ENCODE data around the gene GRIA1.

Gene GRIA1

DNA sequence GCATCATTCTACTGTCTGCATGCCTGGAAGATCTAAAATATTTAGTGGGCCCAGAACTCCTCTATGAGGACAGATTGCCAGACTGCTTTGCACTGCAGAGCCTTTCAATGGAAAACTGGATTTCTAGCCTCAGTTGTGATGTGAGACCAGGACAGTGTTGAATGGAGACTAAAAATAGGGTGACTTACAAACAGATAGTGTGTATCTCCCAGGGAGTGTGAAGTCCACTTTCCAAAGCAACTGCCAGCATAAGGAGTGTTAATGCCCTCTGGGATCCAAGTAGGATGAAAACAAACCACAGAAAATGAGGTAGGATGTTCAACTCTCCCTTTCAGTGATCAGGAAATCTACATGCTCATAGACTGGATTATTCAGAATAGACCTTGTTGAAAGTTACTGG is 119.5 kb downstream of the GRIA1 start:
- no peak for DNase-seq (ENCODE audit: low read depth in 4 of 4, low spot score in 1 of 4)

DNA sequence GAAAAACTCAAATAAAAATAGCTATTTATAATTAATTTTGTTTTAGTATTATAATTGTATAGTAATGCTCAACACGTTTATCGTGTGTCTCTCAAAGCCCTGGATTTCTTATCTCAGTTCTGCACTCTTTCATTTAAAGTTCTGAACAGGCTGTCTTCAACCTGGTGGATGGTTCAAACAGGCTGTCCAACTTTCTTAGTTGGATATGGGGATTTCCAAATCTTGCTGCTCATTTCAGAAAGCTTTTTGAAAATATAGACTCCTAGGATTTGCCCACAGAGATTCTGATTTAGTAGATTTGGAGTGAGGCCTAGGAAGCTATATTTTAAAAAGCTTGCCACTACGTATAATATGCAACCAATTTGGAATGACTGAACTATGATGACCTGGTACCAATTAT is 120.3 kb downstream of the GRIA1 start:
- DNase-seq (ENCODE audit: low read depth in 4 of 4, low spot score in 1 of 4), result no peak

DNA sequence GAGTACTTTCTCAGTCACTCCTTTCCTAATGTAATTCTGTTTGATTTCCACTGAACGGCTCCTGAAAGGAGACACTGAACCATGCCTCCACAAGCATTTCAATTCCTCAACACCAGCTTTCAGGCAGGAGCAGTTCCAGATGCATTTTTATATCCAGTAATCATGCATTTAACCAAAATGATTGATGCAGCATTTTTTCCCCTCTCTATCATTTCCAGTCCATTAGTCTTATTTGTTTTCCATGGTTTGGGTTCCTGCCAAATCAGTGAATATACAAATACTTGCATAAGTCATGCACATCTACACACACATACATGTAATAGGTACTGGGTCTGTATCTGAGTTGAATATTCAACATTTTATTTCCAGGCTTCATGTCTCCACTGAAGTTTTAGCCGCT is 122.7 kb downstream of the GRIA1 start:
- DNase-seq (ENCODE audit: low read depth in 4 of 4, low spot score in 1 of 4), result no peak

DNA sequence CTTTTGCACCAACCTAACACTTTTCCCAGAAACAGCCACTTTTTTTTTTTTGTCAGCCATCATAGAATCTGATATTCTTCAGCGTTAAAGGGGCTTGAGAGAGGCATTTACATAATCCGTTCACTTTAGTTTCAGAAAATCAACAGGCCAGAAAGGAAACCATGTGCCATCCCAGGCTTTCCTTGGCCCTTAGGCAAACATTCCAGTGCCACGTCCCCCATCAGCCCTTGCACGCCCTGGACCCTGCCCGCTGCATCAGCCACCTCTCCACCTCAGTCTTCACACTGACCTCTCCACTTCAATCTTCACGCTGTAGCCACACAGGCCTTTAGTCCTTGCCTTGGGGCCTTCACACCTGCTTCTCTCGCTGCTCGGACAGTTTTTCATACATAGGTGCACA is 123.2 kb downstream of the GRIA1 start:
- DNase-seq (ENCODE audit: low read depth in 4 of 4, low spot score in 1 of 4), result no peak

DNA sequence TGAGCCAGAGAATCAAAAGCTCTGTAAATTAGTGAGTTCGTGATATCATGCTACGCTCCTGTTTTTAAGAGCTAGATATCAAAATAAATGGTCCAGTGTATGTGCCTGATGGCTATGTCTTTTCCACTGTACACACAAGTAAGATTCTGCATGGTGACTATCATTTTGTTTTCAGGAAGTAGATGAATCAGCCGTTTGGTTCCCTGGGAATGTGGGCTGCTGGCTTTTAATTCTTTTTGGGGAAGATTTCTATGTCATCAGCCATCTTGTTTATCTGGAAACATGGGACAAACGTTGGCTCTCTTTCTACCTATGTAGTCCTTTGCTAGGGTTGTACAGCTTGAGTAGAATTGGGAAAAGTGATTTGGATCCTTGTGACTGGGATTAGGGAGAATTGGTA is 126.7 kb downstream of the GRIA1 start:
- DNase-seq (ENCODE audit: low read depth in 4 of 4, low spot score in 1 of 4), result no peak

DNA sequence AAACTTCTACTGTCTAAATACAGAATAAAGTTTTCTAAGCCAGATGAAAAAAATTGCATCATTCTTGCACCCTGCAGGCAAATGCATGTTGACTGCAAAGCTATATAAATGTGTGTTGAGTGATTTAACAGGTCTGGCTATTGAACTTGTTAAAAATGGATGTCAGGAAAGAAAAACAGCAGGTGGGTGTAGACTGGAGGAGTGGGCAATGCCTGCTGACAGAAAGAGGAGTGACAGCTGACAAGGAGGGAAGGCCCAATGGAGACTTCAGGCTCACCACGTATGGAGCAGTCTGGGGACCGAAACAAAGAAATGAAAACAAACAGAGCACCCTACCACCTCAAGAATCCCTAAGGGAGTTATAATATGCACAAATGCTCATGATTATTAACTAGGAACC is 127.8 kb downstream of the GRIA1 start:
- no peak for DNase-seq (ENCODE audit: low read depth in 4 of 4, low spot score in 1 of 4)

DNA sequence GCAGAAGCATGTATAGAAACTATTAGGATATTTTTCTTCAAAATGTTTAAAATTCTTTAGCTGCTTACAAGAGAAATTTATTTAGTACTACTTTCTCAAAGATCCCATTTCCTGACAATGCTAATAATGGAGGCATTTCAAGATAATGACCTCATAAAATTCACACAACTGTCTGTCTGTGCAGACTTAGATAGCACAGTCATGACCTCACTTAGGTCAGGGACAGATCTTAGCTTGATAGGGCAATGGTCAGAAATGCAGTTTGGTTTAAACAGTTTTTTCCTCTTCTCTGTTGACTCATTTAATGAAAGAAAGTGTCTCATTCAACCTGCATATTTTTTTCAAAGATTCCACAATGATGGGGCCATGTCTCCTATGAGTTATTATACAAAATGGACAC is 128.4 kb downstream of the GRIA1 start:
- DNase-seq (ENCODE audit: low read depth in 4 of 4, low spot score in 1 of 4), result no peak

DNA sequence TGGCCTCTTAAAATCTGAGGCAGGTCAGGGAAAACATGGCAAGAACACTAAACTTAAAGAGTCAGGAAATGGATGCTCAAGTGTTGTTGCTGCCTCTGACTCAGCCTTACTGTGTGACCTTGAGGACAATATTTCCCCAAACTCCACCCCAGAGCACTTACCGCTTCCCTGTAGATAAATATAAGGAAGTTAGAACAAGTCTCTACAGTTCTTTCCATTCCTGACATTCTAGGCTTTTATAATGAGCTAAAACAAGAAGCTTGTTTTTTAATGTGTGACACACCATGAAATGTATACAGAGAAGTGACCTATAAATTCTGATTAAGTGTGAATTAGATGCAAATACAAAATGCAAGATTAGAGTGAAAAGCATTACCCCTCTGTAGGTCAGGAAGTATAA is 129.3 kb downstream of the GRIA1 start:
- DNase-seq (ENCODE audit: low read depth in 4 of 4, low spot score in 1 of 4), result no peak

DNA sequence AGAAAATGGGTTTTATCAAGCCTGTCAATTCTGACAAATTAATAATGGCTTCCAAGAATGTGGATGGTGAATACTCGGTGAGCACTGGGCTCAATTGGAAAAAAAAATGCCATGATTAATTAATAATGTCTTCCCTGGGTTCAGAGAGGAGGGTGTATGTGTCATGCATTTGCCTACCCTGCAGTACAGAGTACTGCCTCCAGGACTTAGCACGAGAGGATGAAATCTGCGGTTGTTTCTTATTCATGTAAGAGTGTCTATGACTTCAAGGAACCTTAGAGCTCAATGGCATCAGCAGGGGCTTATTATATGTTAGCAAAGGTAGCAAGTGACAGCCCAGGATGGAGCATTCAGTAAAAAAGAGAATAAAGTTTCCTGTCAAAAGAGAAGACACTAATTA is 132.7 kb downstream of the GRIA1 start:
- no peak for DNase-seq (ENCODE audit: low read depth in 4 of 4, low spot score in 1 of 4)

DNA sequence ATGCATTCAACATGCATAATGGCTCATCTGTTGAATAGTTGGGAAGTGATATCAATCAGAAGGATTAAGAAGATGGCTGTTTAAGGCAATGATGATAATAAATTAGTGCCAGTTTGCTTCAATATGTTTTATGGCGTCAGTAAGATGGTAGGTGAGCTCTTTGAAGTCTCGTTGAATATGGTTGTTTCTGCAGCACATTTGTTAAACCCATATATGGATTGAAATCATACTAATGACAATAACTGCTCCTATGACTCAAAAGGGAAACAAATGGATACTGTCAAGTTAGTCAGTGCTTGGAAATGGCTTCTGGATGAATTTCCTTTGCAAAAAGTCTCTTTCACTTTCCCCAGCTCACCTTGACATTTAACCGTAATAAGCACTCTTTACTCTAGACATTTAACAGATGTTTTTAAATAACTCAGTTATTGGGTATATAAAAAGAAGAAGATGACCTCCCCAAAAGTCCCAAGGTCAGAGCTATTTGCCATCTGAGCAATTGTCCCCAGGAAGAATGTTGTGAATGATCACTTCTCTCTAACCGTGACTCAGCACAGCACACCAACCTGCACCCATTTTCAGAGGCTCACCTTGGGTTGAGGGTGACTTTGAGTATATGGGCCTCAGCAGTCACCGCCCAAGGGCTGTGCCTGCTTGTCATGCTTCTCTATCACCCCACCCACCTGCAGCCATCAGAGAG is 133.4 kb downstream of the GRIA1 start:
- DNase-seq (ENCODE audit: low read depth in 4 of 4, low spot score in 1 of 4), result no peak

DNA sequence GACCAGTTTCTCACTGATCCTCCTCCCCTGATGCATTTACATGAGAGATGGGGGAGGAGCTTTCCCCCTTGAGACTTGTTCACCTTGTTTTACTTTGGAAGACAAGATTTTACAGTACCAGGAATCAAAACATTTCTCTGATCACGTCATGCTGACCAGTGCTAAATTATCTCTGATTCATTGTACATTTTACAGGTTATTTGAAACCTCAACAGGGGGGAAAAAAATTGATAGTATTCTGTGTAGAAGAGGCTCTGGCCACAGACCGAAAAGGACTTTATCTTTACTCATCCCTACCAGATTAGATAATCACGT is 133.9 kb downstream of the GRIA1 start:
- DNase-seq (ENCODE audit: low read depth in 4 of 4, low spot score in 1 of 4), result no peak

DNA sequence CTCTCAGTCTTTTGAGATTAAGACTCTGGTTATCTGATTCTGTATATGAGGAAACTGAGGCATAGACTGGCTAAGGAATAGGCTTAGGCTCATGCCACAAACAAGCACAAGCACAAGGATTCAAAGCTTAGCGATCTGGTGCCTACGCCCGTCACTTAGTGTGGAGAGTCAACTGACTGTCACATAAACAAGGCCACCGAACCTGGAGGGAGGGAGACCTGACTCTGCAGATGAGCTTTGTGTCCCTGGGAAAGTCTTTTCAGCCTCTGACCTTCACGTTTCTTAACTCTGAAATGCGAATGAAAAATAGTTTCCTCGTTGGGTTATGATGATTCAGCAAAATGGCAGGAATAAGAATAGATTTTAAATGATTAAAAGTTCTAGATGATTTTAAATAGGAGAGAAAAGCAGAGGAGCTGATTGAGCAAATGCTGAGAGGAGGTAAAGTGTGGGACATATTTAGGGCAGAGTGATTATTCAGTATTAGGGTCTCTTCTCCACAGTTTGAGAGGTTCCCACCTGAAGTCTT is 135.4 kb downstream of the GRIA1 start:
- DNase-seq (ENCODE audit: low read depth in 4 of 4, low spot score in 1 of 4), result no peak

DNA sequence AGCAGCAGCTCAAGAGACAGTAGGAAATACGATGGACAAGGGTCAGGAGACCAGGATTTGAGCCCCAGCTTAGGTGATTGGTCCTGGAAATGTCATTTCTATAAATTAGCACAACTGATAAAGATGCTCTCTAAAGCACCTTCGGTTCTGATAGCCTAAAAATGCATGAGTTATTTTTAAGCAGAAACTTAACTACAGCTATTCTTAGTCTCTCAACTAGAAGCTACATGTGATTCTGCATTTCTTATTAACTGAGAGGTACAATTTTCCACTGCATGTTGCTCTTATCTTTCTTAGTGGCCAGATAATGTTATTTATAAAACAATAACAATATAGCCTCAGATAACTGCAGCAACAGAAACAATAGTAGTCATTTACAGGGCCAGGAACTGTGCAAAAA is 136.4 kb downstream of the GRIA1 start:
- DNase-seq (ENCODE audit: low read depth in 4 of 4, low spot score in 1 of 4), result no peak

DNA sequence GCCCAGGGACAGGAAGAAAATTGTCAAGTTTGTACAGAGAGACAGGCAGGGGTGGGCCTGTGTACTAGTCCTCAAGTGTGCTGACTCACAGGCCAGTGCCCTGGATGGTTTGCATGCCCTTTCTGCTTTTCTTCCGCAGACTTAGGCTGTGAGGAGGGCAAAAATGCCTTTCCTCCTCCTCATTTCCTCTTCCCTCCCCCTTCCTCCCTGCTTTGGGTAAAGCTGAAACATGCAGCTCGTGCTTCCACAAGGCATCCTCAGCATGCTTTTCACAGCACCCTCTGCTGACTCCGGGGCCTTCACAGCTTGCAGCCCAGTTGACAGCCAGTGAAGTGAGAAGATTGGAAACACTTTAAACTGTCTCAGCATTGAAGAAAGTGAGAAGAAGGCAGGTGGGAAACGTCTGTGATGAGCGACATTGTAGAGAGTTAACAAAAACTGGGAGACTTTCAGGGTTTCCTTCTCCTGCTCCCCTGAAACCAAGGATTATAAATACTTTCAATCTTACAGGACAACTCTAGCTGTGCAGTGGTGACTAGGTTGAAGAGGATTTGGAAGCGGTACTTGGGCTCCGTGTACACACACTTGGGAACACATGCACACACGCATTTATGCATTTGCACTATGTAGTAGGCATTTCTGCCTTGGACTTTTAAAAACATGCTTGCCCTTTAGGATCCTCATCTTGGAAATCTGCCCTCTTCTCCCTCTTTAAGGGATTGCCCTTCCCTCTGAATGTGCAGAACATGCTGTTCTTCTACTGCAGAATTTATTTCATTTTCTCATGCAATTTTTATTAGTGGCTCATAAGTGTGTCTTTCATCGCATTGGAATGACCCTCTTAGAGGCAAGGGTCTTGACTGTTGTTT is 138.8 kb downstream of the GRIA1 start:
- no peak for DNase-seq (ENCODE audit: low read depth in 4 of 4, low spot score in 1 of 4)

DNA sequence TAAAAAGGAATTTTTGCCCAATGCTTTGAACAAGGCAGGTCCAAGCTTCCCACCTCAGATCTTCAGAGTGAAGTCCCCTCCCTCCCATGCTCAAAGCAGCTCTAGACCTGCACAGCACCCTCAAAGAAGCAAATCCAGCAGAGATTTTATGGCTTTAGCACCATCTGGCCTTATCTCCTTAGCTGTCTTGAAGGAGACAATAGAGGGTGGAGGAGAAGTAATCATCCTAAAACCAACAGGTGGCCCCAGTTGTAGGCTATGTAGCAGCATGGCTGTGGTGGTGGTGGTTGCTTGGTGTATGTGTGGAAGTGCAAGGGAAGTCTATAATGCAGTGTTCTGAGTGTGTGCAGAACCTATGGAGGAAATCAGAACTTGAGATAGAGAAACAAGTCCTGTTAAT is 140.1 kb downstream of the GRIA1 start:
- DNase-seq (ENCODE audit: low read depth in 4 of 4, low spot score in 1 of 4), result no peak

DNA sequence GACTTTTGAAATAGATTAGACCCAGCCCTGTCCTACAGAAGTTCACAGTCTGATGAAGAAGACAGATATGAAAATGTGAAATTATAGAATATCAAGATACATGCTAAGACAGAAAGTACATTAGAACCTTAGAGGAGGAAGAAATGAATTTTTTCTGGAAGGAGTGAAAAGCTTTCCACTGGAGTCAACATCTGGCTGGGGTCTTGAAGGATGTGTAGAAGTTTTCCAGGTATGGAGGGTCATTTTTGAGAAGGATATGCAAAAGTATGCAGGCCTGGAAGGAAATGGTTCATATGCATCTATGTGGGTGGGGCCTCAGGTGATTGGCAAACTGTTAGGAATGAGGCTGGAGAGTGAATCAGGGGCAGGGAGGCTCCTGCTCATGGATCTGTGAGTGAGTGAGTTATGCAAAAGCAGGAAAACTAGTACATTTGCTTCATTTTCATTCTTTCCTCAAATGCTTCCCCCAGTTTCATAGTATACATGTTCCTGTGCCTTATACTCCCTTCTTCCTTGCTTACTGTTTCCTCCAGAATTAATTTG is 142.3 kb downstream of the GRIA1 start:
- DNase-seq (ENCODE audit: low read depth in 4 of 4, low spot score in 1 of 4), result no peak

DNA sequence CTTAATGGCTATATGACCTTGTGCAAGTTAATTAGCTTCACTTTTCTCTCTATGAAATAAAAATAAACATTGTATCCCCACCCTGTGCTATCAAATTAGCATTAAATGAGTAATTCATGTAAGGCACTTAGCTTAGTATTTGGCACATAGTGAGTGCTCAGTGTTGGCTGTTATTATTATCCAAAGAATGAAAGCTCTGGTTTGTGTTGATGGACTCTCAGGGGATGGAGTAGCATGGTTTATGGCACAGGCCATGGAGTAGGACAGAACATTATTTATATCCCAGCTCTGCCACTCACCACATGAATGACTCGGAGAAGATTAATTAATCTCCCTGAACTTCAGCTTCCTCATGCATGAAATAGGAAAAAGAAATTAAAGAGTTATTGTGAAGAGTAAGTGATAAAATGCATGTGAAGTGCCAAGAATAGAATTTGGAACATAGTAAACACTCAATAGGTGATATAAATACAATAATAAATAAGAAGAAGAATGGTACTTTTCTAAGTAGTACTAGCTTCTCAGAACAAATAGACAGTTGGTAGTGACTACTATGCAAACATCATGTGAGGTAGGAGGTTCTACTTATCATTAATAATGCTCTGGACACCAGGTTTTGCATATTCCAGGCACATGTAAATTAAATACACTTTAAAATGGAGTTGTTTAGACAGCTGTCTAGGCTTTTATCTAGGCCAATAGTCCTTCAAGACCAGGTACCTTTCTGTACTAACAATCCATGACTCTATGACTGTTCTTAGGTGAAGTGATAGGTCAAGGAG is 146.4 kb downstream of the GRIA1 start:
- no peak for DNase-seq (ENCODE audit: low read depth in 4 of 4, low spot score in 1 of 4)

DNA sequence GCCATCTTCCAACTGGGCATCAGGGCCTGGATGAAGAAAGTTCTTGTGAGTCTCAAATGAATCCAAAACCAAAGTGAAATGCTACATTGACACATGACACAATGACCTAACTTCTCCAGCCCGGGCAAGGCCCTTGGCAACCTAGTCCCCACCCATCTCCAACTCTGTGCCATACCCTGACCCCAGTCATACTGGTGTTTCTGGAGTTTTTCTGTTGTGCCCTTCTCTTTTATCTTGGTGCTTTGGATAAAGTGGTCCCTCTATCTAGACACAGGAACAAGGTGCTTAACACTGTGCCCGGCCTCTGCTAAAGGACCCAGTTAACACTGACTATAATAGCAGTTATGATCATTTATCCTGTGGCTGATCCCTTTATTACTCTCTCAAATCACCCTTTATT is 149.8 kb downstream of the GRIA1 start:
- no peak for DNase-seq (ENCODE audit: low read depth in 4 of 4, low spot score in 1 of 4)

DNA sequence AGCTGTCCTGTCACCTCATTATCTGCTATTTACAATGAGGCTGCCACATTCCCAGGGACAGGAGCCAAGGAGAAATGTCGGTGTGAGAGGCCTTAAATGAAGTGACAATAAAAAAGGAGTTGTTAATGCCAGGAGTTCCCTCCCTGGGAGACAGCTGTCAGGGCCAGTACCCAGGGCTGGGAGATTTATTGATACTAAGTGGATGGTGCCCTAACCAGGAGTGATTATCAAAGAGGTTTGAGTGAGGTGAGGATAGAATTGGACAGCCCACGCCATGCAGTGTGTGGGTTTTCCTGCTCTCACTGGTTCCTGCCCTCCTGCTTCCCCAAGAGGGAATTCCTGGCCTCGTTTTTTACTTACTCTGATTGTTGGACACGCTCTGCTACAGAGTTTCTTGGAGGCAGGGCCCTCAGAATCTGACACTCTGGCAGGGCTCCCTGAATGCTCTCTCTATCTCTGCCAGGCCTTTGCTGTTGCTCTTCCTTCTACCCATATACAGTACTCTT is 150.8 kb downstream of the GRIA1 start:
- DNase-seq (ENCODE audit: low read depth in 4 of 4, low spot score in 1 of 4), result no peak

DNA sequence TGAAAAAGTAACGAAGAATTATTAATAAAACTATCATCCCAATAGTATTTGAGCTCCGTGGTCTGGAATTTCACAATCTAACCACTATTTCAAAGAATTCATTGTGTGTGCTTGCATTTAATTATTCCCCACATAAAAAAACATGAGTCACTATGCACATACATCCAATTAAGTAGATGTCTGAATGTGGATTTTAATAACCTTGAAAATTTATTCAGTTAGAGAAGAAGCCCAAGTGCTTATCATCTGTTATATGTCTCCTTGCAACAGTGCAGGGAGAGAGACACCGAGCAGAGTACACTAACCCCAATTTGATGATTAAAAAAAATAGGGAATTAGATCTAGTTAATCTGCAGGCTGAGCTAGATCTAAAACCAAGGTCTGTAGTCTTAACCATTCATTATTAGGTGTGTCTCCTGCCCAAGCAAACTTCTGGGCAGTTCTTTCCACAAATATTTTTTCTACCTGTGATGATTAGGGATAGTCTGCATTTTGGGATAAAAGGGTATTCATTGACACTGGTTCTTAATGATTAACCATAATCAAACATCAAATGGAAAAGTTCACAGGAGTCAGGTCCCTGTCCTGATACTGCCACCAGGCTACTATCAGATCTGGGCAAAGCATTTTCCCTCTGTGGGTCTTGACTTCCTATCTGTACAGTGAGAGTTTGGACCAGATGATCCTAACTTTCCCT is 164.2 kb downstream of the GRIA1 start:
- DNase-seq (ENCODE audit: low read depth in 4 of 4, low spot score in 1 of 4), result no peak

DNA sequence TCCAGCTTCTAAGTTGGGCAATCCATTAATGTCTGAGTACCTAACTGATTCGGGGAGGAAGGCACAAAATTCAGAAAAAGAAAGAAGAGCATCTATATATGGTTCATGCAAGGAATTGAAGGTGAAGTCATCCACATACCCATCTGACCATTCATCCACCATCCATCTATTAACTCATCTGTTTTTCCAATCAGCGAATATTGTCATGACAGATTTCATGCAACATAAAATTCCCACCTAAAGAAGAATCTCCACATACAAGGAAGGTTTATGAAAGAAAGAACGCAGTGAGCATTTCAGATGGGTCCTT is 164.7 kb downstream of the GRIA1 start:
- DNase-seq (ENCODE audit: low read depth in 4 of 4, low spot score in 1 of 4), result no peak
